Activated naive CD4-positive, alpha-beta T cell treated with anti-CD3 and anti-CD28 coated beads, Interleukin-2, amount 50 U/mL, for 16 hours (primary cell): ENCODE results near the gene UPK3A.
"Not testable (repeated sequence)": the region's sequence is repeated elsewhere in the genome, so short reads cannot be mapped to it uniquely, and the experiment has no call there.

Source experiments
- DNase-seq: peaks from one replicate; pipeline ENCODE4 v3.0.0-alpha.2; 2020

Gene UPK3A

GRCh38 chr22:45285263-45286058 is 712 bp downstream of the UPK3A start:
- DNase-seq: no peak

GRCh38 chr22:45286854-45287551 is 2.3 kb downstream of the UPK3A start:
- no peak for DNase-seq

- no peak for DNase-seq
These were observed 5.7 kb downstream of the UPK3A start for GRCh38 chr22:45290410-45290936.

- no peak for DNase-seq
These were observed 6.5 kb downstream of the UPK3A start for GRCh38 chr22:45291061-45291930.

GRCh38 chr22:45291931-45292290 is 7.2 kb downstream of the UPK3A start:
- no peak for DNase-seq

- no peak for DNase-seq
These were observed 8.1 kb downstream of the UPK3A start for GRCh38 chr22:45292731-45293442.

- no peak for DNase-seq
These were observed 9.3 kb downstream of the UPK3A start for GRCh38 chr22:45294030-45294429.

GRCh38 chr22:45295004-45295403 is 10.3 kb downstream of the UPK3A start:
- not testable (repeated sequence) for DNase-seq

GRCh38 chr22:45295492-45295891 is 10.7 kb downstream of the UPK3A start:
- DNase-seq: no peak

GRCh38 chr22:45296628-45297297 is 12.0 kb downstream of the UPK3A start:
- DNase-seq: peak; percentile 17

GRCh38 chr22:45298934-45299505 is 14.3 kb downstream of the UPK3A start:
- DNase-seq: no peak

- DNase-seq: no peak
These were observed 18.0 kb downstream of the UPK3A start for GRCh38 chr22:45302751-45303150.

GRCh38 chr22:45303181-45303580 is 18.4 kb downstream of the UPK3A start:
- no peak for DNase-seq

- DNase-seq: no peak
These were observed 20.2 kb downstream of the UPK3A start for GRCh38 chr22:45304971-45305370.

GRCh38 chr22:45305456-45306075 is 20.8 kb downstream of the UPK3A start:
- no peak for DNase-seq

- no peak for DNase-seq
These were observed 21.4 kb downstream of the UPK3A start for GRCh38 chr22:45306139-45306538.

- DNase-seq: no peak
These were observed 23.7 kb downstream of the UPK3A start for GRCh38 chr22:45308391-45308956.

- DNase-seq: peak; percentile 27
These were observed 24.2 kb downstream of the UPK3A start for GRCh38 chr22:45308957-45309421.

- peak; percentile 94 for DNase-seq
These were observed 24.9 kb downstream of the UPK3A start, which contains the start of gene FAM118A for GRCh38 chr22:45309422-45310227. FAM118A (plus strand) TSS chr22:45309934; CDS start chr22:45322380, 12,446 bp downstream.
